B cell (primary cell): ENCODE results near the gene CITED4. TPM values are rescaled to one million over a fixed set of nuclear protein-coding genes. Genes with fewer than 3 reads are reported as not detected.

Experiments used
- ATAC-seq: fragments of 200-7000 bp; cut with Tn5 transposase; one replicate; pipeline ENCODE4 v1.10.0; 2021; ENCODE audit warnings: low read depth, mild to moderate bottlenecking, moderate number of reproducible peaks, moderate library complexity
- CTCF ChIA-PET: fragments of 350-600 bp; sonication (Branson Sonifier 250); formaldehyde crosslinking; loops from one replicate; lab custom pipeline; 2021; ENCODE audit warnings: antibody characterized with exemption, inconsistent platforms; lab: Charles Lee
- POLR2A ChIA-PET: fragments of 350-600 bp; sonication (Branson Sonifier 250); formaldehyde crosslinking; loops from one replicate; lab custom pipeline; 2021; ENCODE audit warnings: antibody characterized with exemption; lab: Charles Lee
- DNase-seq: peaks from one replicate; pipeline ENCODE4 v3.0.0; 2013
- H2AFZ ChIP-seq: 2 replicates; pipeline ENCODE4 v1.6.1; 2012; ENCODE audit warnings: mild to moderate bottlenecking, low read depth, low read length; ENCODE audit not compliant: insufficient read depth, poor library complexity, severe bottlenecking
- H3K27ac ChIP-seq, 2 donors: 1 replicate in 1 of 2; 2 replicates in 1 of 2; pipeline ENCODE4 v1.5.1; 2012 to 2013; ENCODE audit warnings: low read length in 2 of 2, mild to moderate bottlenecking in 2 of 2, moderate library complexity in 1 of 2
- H3K27me3 ChIP-seq, 4 experiments: fragments of 200-600 bp in 1 of 4; sonication (generic) in 1 of 4; replicated peaks in 1 of 4; 1 replicate in 2 of 4; 2 replicates in 2 of 4; pipeline versions ENCODE4 v1.6.1 to v1.7.0; 2013 to 2016; ENCODE audit warnings: low read length in 3 of 4, mild to moderate bottlenecking in 2 of 4, mixed read lengths in 1 of 4, moderate library complexity in 1 of 4; ENCODE audit not compliant: insufficient read depth in 4 of 4, control insufficient read depth in 3 of 4; ENCODE audit errors: control extremely low read depth in 1 of 4
- H3K36me3 ChIP-seq, 2 experiments: replicated peaks in 1 of 2; 1 replicate in 1 of 2; 2 replicates in 1 of 2; pipeline versions ENCODE4 v1.6.1 to v1.7.1; 2013; ENCODE audit warnings: low read length in 1 of 2; ENCODE audit not compliant: insufficient read depth in 2 of 2, control insufficient read depth in 1 of 2; ENCODE audit errors: control extremely low read depth in 1 of 2, extremely low read depth in 1 of 2
- H3K4me1 ChIP-seq, 2 donors: fragments of 200-600 bp in 1 of 2; sonication (generic) in 1 of 2; 1 replicate in 1 of 2; 2 replicates in 1 of 2; pipeline versions ENCODE4 v1.5.1 to v1.6.1; 2013 to 2017; ENCODE audit warnings: low read length in 2 of 2; ENCODE audit not compliant: control insufficient read depth in 2 of 2, insufficient read depth in 2 of 2
- H3K4me2 ChIP-seq: replicated peaks from 2 replicates; pipeline ENCODE3; 2012; ENCODE audit warnings: mild to moderate bottlenecking, low read depth, low read length; ENCODE audit not compliant: poor library complexity, severe bottlenecking
- H3K4me3 ChIP-seq, 5 experiments: fragments of 200-600 bp in 1 of 5; sonication (generic) in 1 of 5; 1 replicate in 3 of 5; 2 replicates in 2 of 5; pipeline versions ENCODE4 v1.5.1 to v1.7.0; 2011 to 2016; ENCODE audit warnings: low read length in 4 of 5, mild to moderate bottlenecking in 4 of 5, low read depth in 2 of 5, control low read depth in 1 of 5, moderate library complexity in 1 of 5; ENCODE audit not compliant: insufficient read depth in 1 of 5; ENCODE audit errors: control extremely low read depth in 1 of 5, extremely low read depth in 1 of 5
- H3K79me2 ChIP-seq: fragments of 200-600 bp; sonication (generic); one replicate; pipeline ENCODE4 v1.6.0; 2016; ENCODE audit warnings: low read length; ENCODE audit not compliant: control insufficient read depth, insufficient read depth
- H3K9ac ChIP-seq: fragments of 200-600 bp; sonication (generic); 2 replicates; pipeline ENCODE4 v1.6.1; 2017; ENCODE audit warnings: mild to moderate bottlenecking, low read length, moderate library complexity
- H3K9me3 ChIP-seq, 3 donors: one replicate each; pipeline versions ENCODE4 v1.6.1 to v1.7.1; 2013; ENCODE audit warnings: low read length in 2 of 3; ENCODE audit not compliant: control insufficient read depth in 2 of 3, insufficient read depth in 1 of 3; ENCODE audit errors: control extremely low read depth in 1 of 3
- H4K20me1 ChIP-seq: 2 replicates; pipeline ENCODE4 v1.6.0; 2012; ENCODE audit warnings: mild to moderate bottlenecking, low read length; ENCODE audit not compliant: insufficient read depth, control insufficient read depth, poor library complexity, severe bottlenecking
- H3K27ac Mint-ChIP-seq: one replicate; pipeline ENCODE4 v1.8.0; 2021; ENCODE audit warnings: mixed read lengths
- H3K27me3 Mint-ChIP-seq: one replicate; pipeline ENCODE4 v1.8.0; 2021; ENCODE audit warnings: mixed read lengths
- H3K4me1 Mint-ChIP-seq: one replicate; pipeline ENCODE4 v1.8.0; 2021; ENCODE audit warnings: mixed read lengths
- H3K4me3 Mint-ChIP-seq: one replicate; pipeline ENCODE4 v1.8.0; 2021; ENCODE audit warnings: mixed read lengths
- H3K9me3 Mint-ChIP-seq: one replicate; pipeline ENCODE4 v1.8.0; 2022; ENCODE audit warnings: mixed read lengths; ENCODE audit not compliant: insufficient read depth
- CTCF ChIP-seq: fragments of 200-600 bp; IDR thresholded peaks from one replicate; pipeline ENCODE4 v1.8.0; 2022; ENCODE audit warnings: antibody characterized with exemption, mild to moderate bottlenecking
- EZH2 ChIP-seq: IDR thresholded peaks from 2 replicates; pipeline ENCODE4 v1.6.1; 2012; ENCODE audit warnings: borderline replicate concordance, low read depth, mild to moderate bottlenecking, moderate library complexity, low read length; ENCODE audit not compliant: insufficient read depth, poor library complexity, severe bottlenecking
- WGBS: methylation state at CpG from one replicate; pipeline ENCODE4 v1.1.5; 2013; ENCODE audit warnings: missing lambda C conversion rate; ENCODE audit not compliant: insufficient coverage; 5-methylcytosine and 5-hydroxymethylcytosine counted together
- intact Hi-C: fragments of 100-400 bp; cut with micrococcal nuclease; formaldehyde crosslinking; loops from one replicate; pipeline ENCODE4 v1.10.0; 2022
- polyA plus RNA-seq: library from polyadenylated mRNA; depleted of rRNA; stranded (reverse); fragments of >200 nt; gene quantifications from 2 replicates; pipeline ENCODE4 v1.2.3, GENCODE V29; 2012
- total RNA-seq, 2 donors: library from RNA; stranded (reverse); fragments of 120-200 nt in 1 of 2; gene quantifications; 1 replicate in 1 of 2; 2 replicates in 1 of 2; pipeline versions ENCODE4 v1.2.3 to v1.2.4, GENCODE V29; 2013 to 2022

Gene CITED4
- total and polyA plus RNA-seq, 2 donors (not counting 1 experiment from before 2014, with no cell fraction given), result 3.2 to 5.6 TPM

- no peak overlapping the region for H3K4me3 ChIP-seq
- ATAC-seq, result no peak
These were observed 18.1 kb downstream of the CITED4 start for GRCh38 chr1:40844079-40844478.

More at GRCh38 chr1:40844079-40844478, 18.1 kb downstream of the CITED4 start:
- peaks cover 3 to 4% of the 10 kb centered on the region in 2 donors for H3K4me1 ChIP-seq
- intact Hi-C loops, result loop anchor here (10.0 kb wide), 1 partner anchor 309 kb away; the partner anchor contains the start of gene ZNF684
- H3K27me3 ChIP-seq, result peaks cover 0 to 14% (median 0%) of the 10 kb centered on the region in 4 experiments
- H4K20me1 ChIP-seq, result no peaks in the 10 kb centered on the region
- TF ChIP-seq EZH2, result no peak
- TF ChIP-seq CTCF, result no peak
- 40% methylated on average over 3 of the region's 5 CpGs for WGBS
- ChIA-PET POLR2A (no interaction called here), CTCF (interaction anchor here (1.2 to 2.0 kb wide), 3 partner anchors 9 to 213 kb away, joined by 4 to 17 read pairs (median 4); no protein-coding TSS in a partner anchor)
- H2AFZ ChIP-seq, result peak overlapping the region; percentile 32
- Mint-ChIP-seq H3K27ac (no peak overlapping the region), H3K4me3 (no peak overlapping the region), H3K4me1 (peaks cover 9% of the 10 kb centered on the region), H3K9me3 (no peaks in the 10 kb centered on the region), H3K27me3 (peaks cover 30% of the 10 kb centered on the region)
- no peak overlapping the region for H3K9ac ChIP-seq
- no peak for DNase-seq
- H3K27ac ChIP-seq, result no peak overlapping the region
- H3K9me3 ChIP-seq, result peaks cover 0 to 7% (median 0%) of the 10 kb centered on the region in 3 donors
- no peaks in the 10 kb centered on the region for H3K79me2 ChIP-seq
- H3K4me2 ChIP-seq, result no peak overlapping the region
- H3K36me3 ChIP-seq, result no peaks in the 10 kb centered on the region
